ENCODE data around the gene SHKBP1.

SHKBP1 gene

DNA sequence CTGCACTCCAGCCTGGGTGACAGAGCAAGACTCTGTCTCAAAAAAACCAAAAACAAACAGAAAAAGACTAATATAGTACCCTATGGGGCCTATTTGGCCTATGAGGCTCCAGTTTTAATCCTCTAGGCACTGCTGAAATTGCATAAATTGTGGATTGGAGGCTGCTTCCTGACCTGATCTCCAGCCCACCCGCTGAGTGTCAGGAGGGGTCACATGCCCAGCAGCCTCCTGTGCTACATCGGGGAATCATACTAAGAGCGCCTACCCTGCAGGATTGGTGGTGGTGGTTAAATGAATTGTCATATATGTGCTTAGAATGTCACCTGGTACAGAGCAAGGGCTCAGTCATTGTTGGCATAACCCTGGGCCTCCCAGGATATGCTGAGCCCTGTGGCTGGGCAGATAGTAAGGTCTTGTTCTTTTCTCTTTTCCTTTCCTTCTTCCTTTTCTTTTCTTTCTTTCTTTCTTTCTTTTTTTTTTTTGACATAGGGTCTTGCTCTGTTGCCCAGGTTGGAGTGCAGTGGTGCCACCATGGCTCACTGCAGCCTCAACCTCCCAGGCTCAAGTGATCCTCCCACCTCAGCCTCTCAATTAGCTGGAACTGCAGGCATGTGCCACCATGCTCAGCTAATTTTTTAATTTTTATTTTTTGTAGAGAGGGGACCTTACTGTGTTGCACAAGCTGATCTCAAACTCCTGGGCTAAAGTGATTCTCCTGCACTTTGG is 55.8 kb downstream of the SHKBP1 start:
- FAIRE-seq (no peak), DNase-seq (ENCODE audit: insufficient read length, low spot score) (no peak)

DNA sequence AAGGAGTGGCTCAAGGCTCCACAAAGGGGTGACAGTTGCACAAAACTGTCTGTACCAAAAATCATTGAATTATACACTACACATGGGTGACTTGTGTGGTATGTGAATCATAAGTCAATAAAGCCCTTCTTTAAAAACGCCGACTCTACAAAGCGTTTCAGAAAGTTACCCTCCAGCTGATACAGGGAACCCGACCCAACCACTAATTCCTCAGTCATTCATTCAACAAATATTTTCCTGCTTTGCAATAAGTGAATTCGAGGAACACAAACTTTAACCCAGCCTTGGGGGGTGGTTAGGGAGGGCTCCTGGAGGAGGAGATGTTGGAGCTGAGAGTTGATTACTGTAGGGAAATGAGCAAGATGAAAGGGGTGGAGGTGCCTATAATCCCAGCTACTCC is 56.5 kb downstream of the SHKBP1 start:
- FAIRE-seq (no peak), DNase-seq (ENCODE audit: insufficient read length, low spot score) (no peak)

DNA sequence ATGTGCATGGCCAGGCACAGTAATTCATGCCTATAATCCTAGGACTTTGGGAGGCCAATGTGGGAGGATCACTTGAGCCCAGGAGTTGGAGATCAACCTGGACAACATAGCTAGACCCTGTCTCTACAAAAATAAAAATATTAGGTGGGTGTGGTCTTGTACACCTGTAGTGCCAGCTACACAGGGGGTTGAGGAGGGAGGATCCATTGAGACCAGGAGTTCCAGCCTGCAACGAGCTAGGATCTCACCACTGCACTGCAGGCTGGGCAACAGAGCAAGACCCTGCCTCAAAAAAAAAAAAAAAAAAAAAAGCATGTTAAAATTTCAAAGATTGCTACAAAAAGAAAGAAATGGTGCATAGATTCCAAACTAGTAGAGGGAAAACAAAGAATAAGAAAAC is 61.7 kb downstream of the SHKBP1 start:
- DNase-seq (ENCODE audit: insufficient read length, low spot score) (no peak), FAIRE-seq (no peak)

DNA sequence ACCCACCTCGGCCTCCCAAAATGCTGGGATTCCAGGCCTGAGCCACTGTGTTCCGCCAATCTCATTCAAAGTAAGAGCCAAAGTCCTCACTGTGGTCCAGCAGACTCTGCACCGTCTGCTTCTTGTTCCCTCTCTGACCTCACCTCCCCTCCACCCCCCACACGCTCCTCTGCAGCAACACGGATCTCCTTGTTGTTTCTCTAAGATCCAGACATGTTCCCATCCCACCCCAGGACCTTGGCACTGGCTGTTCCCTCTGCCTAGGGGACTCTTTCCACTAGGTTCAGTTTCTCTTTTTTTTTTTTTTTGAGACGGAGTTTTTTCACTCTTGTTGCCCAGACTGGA is 62.9 kb downstream of the SHKBP1 start:
- DNase-seq (ENCODE audit: insufficient read length, low spot score), result no peak
- no peak for FAIRE-seq

DNA sequence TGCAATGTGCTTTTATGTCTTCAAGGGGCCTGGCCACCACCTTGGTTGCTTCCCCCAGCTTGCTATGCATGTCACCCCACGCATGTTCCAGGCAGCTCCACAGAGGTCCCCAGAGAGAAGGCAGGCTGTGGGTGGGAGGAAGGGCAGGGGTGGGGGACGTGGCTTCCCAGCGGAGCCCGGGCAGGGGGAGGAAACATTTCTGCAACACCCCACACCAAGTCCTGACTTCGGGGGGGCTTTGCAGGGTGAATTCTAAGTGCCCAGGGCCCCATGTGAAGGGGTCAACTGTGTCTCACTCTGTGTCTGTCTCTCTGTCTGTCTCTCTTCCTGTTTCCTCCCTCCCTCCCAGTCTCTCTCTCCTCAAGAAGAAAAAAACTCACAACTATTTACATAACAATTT is 64.1 kb downstream of the SHKBP1 start:
- FAIRE-seq (no peak), DNase-seq (ENCODE audit: insufficient read length, low spot score) (no peak)

Measured in GM19239 (cell line).